HG03439 (cell line): ENCODE measurements around the gene LRRFIP2.

ENCODE experiments used
- ATAC-seq: cut with Tn5 transposase; IDR thresholded peaks from one replicate; pipeline ENCODE4 v1.9.1; 2021; ENCODE audit warnings: mild to moderate bottlenecking, moderate library complexity; ENCODE audit not compliant: unreplicated experiment

The LRRFIP2 gene

DNA sequence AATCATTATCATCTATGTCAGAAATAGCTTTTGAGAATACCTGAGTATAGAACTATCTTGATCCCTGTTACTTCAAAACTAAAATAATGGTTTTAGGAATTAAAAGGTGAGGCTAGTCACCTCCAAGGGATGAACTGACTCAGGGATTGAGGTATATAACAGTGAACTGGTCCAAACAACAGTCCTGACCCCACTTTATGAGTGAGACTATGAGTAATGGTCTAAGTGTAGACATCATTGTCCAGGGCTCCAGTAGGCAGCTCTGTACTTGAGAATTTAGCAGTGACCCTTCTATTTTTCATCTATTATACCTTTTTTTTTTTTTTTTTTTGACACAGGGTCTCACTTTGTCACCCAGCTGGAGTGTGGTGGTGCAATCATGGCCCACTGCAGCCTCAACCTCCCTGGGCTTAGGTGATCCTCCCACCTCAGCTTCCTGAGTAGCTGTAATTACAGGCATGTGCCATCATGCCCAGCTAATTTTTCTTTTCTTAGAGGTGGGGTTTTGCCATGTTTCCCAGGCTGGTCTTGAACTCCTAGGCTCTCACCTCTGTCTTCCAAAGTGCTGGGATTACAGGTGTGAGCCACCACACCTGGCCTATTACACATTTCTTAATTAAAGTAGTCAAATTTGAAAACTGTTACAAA lies 144.7 kb downstream of the LRRFIP2 start:
- no peak for ATAC-seq

DNA sequence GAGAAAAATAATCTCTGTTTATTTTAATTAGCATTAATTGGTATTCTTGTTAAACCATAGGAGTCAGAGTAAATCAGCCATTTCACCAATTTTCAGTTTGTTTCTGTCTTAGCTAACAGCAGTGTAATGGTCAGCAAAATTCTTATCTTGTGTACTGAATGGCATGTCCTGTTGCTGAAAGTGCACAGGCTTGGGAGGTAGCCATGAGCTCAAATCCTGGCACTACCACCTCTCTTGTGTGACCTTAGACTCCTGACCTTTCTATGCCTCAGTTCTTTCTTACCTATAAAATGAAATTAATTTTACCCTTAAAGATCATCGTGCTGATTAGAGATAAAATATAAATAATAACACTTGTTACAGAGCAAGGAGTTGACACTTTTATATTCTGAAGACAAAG lies 145.3 kb downstream of the LRRFIP2 start:
- no peak for ATAC-seq

DNA sequence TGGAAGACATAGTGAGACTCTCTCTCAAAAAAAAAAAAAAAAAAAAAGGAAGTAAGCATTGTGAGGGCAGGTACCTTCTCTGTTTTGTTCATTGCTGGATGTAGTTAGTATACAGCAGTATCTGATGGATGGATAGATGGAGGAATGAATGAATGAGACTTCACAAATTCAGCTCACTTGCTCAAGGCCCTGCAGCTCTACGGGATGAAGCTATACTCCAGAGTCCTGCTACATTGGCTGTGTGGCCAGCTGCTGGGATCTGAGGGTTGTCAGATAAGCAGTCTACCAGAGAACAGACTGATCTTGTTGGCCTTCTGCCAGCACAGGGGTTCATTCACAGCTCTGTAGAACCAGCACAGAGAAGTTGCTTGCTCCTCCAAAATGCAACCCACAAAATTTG lies 146.1 kb downstream of the LRRFIP2 start:
- ATAC-seq: no peak

GRCh38 chr3:37026851-37027250 lies 147.5 kb downstream of the LRRFIP2 start:
- ATAC-seq: no peak

DNA sequence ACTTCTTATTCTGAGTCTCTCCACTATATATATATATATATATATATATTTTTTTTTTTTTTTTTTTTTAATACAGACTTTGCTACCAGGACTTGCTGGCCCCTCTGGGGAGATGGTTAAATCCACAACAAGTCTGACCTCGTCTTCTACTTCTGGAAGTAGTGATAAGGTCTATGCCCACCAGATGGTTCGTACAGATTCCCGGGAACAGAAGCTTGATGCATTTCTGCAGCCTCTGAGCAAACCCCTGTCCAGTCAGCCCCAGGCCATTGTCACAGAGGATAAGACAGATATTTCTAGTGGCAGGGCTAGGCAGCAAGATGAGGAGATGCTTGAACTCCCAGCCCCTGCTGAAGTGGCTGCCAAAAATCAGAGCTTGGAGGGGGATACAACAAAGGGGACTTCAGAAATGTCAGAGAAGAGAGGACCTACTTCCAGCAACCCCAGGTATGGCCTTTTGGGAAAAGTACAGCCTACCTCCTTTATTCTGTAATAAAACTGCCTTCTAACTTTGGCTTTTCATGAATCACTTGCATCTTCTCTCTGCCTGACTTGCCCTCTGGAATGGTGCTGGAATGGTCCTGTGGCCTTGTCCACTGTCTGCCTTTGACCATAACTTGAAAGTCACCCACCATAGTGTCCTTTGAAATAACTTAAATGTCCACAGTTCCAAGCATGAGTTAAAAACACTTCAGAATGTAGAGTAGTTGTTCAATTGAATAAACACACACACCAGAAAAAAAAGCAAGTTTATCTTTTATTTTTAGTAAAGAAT lies 148.6 kb downstream of the LRRFIP2 start:
- ATAC-seq: no peak

GRCh38 chr3:37024820-37025405 lies 149.5 kb downstream of the LRRFIP2 start:
- no peak for ATAC-seq

GRCh38 chr3:37024092-37024491 lies 150.3 kb downstream of the LRRFIP2 start:
- ATAC-seq: no peak

DNA sequence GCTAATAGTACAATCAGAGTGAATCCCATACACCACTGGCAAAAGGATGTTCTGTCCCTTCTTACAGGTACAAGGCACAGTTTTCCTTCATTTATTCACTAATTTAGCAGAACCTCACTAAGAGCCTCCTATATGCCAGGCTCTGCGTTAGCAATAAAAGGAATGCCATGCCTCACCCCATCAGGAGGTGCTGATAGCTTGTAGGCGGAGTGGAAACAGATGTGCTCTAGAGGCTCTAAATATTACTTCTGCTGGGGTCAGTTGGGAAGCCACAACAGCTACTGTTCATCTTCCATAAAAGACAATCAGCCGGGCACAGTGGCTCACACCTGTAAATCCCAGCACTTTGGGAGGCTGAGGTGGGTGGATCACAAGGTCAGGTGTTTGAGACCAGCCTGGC lies 156.7 kb downstream of the LRRFIP2 start:
- ATAC-seq: no peak

DNA sequence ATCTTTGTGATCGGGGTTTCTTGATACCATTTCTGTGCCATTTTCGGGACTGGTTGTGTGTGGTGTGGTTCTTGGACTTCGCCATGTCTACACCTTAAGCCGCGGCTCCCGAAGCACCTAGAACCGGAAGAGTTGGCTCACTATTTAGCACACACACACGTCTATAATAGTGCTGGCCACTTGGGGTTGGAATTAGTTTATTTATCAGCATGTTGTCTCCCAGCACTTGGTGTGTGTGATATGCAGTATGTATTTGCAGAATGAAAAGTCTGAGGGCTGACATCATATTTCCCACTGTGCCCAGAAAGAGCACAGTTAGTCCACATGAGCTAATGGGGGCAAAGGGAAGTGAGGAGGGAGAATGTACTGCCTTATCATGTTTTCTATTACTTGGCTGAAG lies 157.5 kb downstream of the LRRFIP2 start:
- ATAC-seq: no peak

- no peak for ATAC-seq
These were observed 158.7 kb downstream of the LRRFIP2 start for GRCh38 chr3:37015642-37016041.

GRCh38 chr3:37014620-37015019 lies 159.8 kb downstream of the LRRFIP2 start:
- ATAC-seq: no peak
